ENCODE measurements around the gene CYP4Z1. TPM values are rescaled to one million over a fixed set of nuclear protein-coding genes. Genes with fewer than 3 reads are reported as not detected.

The CYP4Z1 gene
- total and polyA plus RNA-seq, 2 donors (not counting 3 experiments of a cell fraction or from before 2014, with no cell fraction given): not detected

DNA sequence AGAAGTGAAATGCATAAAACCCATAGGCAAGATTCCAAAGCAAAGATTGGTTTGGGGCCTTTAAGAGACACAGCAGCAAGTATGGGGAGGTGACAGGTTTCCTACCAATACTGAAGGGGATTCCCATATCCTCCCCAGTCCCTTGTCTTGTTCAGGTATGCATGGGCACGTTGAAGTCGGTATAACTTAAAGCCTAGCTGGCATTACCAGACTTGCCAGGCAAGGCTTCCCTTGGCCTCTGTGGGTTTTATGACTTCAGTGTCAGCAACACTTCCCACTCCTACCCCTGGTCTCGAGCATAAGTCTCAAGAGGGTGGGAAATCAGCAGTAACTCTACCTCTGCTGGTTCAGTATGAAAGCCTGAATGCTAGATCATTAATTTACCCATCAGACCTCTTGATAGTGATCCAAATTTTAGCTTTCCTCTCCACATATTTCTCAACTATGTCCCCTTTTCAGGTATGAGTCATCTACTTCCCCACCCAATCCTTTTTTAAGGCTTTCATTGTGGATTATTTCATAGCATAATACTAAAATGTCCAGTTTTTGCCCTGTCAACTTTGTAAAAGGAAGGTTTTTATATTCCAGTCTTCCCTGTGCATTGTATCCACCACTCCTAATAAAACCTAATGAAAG, 36.7 kb upstream of the CYP4Z1 start:
- no TSS peak for BruUV-seq (replicated peaks)
- no peaks in the 10 kb centered on the region for H3K79me2 ChIP-seq (ENCODE audit: control insufficient read depth, insufficient read depth, low read length)
- CTCF ChIA-PET: interaction anchor here (1.5 to 2.2 kb wide), 2 partner anchors 8 to 11 kb away, joined by 6 to 9 read pairs; no protein-coding TSS in a partner anchor
- no peaks in the 10 kb centered on the region for H3K9me3 ChIP-seq (replicated peaks; ENCODE audit: control insufficient read depth, insufficient read depth, low read length)
- dilution Hi-C loops (cut with MboI; ENCODE audit: extremely low pct_ligation_motif_present, low sequenced_read_pairs) (no loop called here), intact Hi-C loops (cut with micrococcal nuclease) (no loop called here)
- FAIRE-seq: peak; percentile 63
- H3K9ac ChIP-seq (replicated peaks; ENCODE audit: extremely low read depth, insufficient read depth, low read length): no peak overlapping the region
- H3K36me3 ChIP-seq (ENCODE audit: control insufficient read depth in 2 of 2, extremely low read depth in 1 of 2, insufficient read depth in 2 of 2, low read length in 2 of 2): no peaks in the 10 kb centered on the region
- peak; percentile 12 for DNase-seq (ENCODE audit: low read depth, low spot score)
- no peak overlapping the region for H3K27ac ChIP-seq (ENCODE audit: insufficient read depth, low read depth, low read length)
- peak overlapping the region; percentile 52 for H3K4me2 ChIP-seq (ENCODE audit: insufficient read depth, low read length)
- no peak overlapping the region for H2AFZ ChIP-seq (ENCODE audit: low read depth, low read length)
- peaks cover 28% of the 10 kb centered on the region for H3K4me1 ChIP-seq (ENCODE audit: control insufficient read depth, extremely low read depth, insufficient read depth, low read length)
- H4K20me1 ChIP-seq (replicated peaks; ENCODE audit: control insufficient read depth, extremely low read depth, insufficient read depth, low read length): no peaks in the 10 kb centered on the region
- H3K27me3 ChIP-seq (ENCODE audit: control insufficient read depth in 2 of 2, insufficient read depth in 2 of 2, low read length in 2 of 2): no peaks in the 10 kb centered on the region
- TF ChIP-seq, protein P1, sequence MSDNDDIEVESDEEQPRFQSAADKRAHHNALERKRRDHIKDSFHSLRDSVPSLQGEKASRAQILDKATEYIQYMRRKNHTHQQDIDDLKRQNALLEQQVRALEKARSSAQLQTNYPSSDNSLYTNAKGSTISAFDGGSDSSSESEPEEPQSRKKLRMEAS (IDR thresholded peaks at IDR 0.05; ENCODE audit: insufficient read depth, insufficient read length): no peak
- TF ChIP-seq EZH2 (IDR thresholded peaks at IDR 0.05; ENCODE audit: borderline replicate concordance, low read depth, low read length, severe bottlenecking) (no peak), GATA2 (IDR thresholded peaks at IDR 0.05; ENCODE audit: insufficient read depth, insufficient read length, low read depth, low read length) (no peak), FOS (IDR thresholded peaks at IDR 0.05; ENCODE audit: borderline replicate concordance, insufficient read depth, low read length) (peak; percentile 20), JUN (IDR thresholded peaks at IDR 0.05; ENCODE audit: borderline replicate concordance, insufficient read depth, insufficient read length, low read depth) (peak; percentile 22)
- POLR2A ChIA-PET: no interaction called here
- no peak overlapping the region for H3K4me3 ChIP-seq (replicated peaks in 1 of 3; ENCODE audit: insufficient read depth in 1 of 3, low read depth in 1 of 3, low read length in 3 of 3)
- no peaks in the 10 kb centered on the region for H3K9me1 ChIP-seq (replicated peaks; ENCODE audit: control insufficient read depth, extremely low read depth, insufficient read depth, low read length)

DNA sequence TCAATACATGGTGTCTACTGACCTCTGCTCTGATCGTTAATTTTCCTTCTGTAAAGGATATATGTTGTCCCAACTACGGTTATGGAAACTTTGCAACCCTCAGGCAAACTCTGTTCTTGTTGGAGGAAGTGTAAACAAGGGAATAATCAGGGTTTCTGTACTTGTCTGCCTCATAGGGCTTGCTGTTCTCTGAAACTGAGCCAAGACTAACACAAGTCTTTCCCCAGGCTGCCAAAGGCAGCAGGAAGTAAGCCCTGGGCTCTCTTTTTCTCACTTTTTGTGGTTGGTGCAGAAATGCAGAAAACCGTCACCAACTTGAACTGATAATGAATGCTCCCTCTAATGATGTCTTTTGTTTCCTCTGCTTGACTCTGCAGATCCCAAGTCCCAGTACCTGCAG, 36.0 kb upstream of the CYP4Z1 start:
- Histone ChIP-seq H3K4me3 (replicated peaks in 1 of 3; ENCODE audit: insufficient read depth in 1 of 3, low read depth in 1 of 3, low read length in 3 of 3) (no peak overlapping the region), H3K9me3 (replicated peaks; ENCODE audit: control insufficient read depth, insufficient read depth, low read length) (no peaks in the 10 kb centered on the region), H3K4me1 (ENCODE audit: control insufficient read depth, extremely low read depth, insufficient read depth, low read length) (peaks cover 28% of the 10 kb centered on the region), H2AFZ (ENCODE audit: low read depth, low read length) (no peak overlapping the region), H3K36me3 (ENCODE audit: control insufficient read depth in 2 of 2, extremely low read depth in 1 of 2, insufficient read depth in 2 of 2, low read length in 2 of 2) (no peaks in the 10 kb centered on the region), H4K20me1 (replicated peaks; ENCODE audit: control insufficient read depth, extremely low read depth, insufficient read depth, low read length) (no peaks in the 10 kb centered on the region), H3K27me3 (ENCODE audit: control insufficient read depth in 2 of 2, insufficient read depth in 2 of 2, low read length in 2 of 2) (no peaks in the 10 kb centered on the region), H3K27ac (ENCODE audit: insufficient read depth, low read depth, low read length) (no peak overlapping the region), H3K4me2 (ENCODE audit: insufficient read depth, low read length) (peak overlapping the region; percentile 52), H3K9ac (replicated peaks; ENCODE audit: extremely low read depth, insufficient read depth, low read length) (no peak overlapping the region), H3K9me1 (replicated peaks; ENCODE audit: control insufficient read depth, extremely low read depth, insufficient read depth, low read length) (no peaks in the 10 kb centered on the region), H3K79me2 (ENCODE audit: control insufficient read depth, insufficient read depth, low read length) (no peaks in the 10 kb centered on the region)
- POLR2A ChIA-PET: no interaction called here
- TF ChIP-seq GATA2 (IDR thresholded peaks at IDR 0.05; ENCODE audit: insufficient read depth, insufficient read length, low read depth, low read length) (peak; percentile 17), JUN (IDR thresholded peaks at IDR 0.05; ENCODE audit: borderline replicate concordance, insufficient read depth, insufficient read length, low read depth) (no peak), MYC (IDR thresholded peaks at IDR 0.05; ENCODE audit: low read depth, low read length) (no peak), FOS (IDR thresholded peaks at IDR 0.05; ENCODE audit: borderline replicate concordance, insufficient read depth, low read length) (no peak), EZH2 (IDR thresholded peaks at IDR 0.05; ENCODE audit: borderline replicate concordance, low read depth, low read length, severe bottlenecking) (no peak), POLR2AphosphoS5 (IDR thresholded peaks at IDR 0.05; ENCODE audit: insufficient read depth, low read depth, low read length) (peak; percentile 43), POLR2A (IDR thresholded peaks at IDR 0.05; ENCODE audit: low read depth, low read length) (no peak)
- TF ChIP-seq, protein P2, sequence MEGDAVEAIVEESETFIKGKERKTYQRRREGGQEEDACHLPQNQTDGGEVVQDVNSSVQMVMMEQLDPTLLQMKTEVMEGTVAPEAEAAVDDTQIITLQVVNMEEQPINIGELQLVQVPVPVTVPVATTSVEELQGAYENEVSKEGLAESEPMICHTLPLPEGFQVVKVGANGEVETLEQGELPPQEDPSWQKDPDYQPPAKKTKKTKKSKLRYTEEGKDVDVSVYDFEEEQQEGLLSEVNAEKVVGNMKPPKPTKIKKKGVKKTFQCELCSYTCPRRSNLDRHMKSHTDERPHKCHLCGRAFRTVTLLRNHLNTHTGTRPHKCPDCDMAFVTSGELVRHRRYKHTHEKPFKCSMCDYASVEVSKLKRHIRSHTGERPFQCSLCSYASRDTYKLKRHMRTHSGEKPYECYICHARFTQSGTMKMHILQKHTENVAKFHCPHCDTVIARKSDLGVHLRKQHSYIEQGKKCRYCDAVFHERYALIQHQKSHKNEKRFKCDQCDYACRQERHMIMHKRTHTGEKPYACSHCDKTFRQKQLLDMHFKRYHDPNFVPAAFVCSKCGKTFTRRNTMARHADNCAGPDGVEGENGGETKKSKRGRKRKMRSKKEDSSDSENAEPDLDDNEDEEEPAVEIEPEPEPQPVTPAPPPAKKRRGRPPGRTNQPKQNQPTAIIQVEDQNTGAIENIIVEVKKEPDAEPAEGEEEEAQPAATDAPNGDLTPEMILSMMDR (IDR thresholded peaks at IDR 0.05; ENCODE audit: extremely low read depth in 1 of 2, insufficient read depth in 1 of 2, low read depth in 1 of 2, low read length in 2 of 2): no peak
- TF ChIP-seq, protein P1 (IDR thresholded peaks at IDR 0.05; ENCODE audit: insufficient read depth, insufficient read length): no peak
- FAIRE-seq (peak; percentile 97), DNase-seq (ENCODE audit: low read depth, low spot score) (peak; percentile 74)
- intact Hi-C loops (cut with micrococcal nuclease): loop anchor here (1.0 kb wide), 1 partner anchor 8 kb away; the partner anchor contains the start of gene CYP4X1
- no TSS peak for BruUV-seq (replicated peaks)
- dilution Hi-C loops (cut with MboI; ENCODE audit: extremely low pct_ligation_motif_present, low sequenced_read_pairs): no loop called here
- CTCF ChIA-PET: interaction anchor here (2.2 kb wide), 1 partner anchor 12 kb away, joined by 9 read pairs; no protein-coding TSS in a partner anchor
